ENCODE results near the gene DPEP2. TPM values are rescaled to one million over a fixed set of nuclear protein-coding genes. Genes with fewer than 3 reads are reported as not detected.
"Not testable (repeated sequence)": the region's sequence is repeated elsewhere in the genome, so short reads cannot be mapped to it uniquely, and the experiment has no call there.

DPEP2 gene
- total and polyA plus RNA-seq, 10 of the 15 experiments (the other 5 are each of a cell fraction or from before 2014, with no cell fraction given), result 0.04 to 4.0 (median 2.1) TPM

DNA sequence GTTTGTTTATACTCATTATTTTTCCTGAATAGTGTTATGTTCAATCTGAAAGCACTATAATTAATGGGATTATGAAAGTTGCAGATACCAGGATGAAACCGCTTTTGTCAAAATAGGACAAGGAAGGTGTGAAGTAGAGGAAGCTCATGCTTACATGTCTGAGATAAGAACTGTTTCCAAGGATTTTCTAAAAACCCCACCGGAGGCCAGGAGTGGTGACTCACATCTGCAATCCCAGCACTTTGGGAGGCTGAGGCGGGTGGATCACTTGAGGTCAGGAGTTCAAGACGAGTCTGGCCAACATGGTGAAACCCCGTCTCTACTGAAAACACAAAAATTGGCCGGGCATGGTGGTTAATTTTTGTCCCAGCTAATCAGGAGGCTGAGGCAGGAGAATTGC is 30.8 kb upstream of the DPEP2 start:
- intact Hi-C loops (cut with micrococcal nuclease; ENCODE audit: unreplicated experiment); H2AFZ ChIP-seq (ENCODE audit: control insufficient read depth, low read depth, low read length); BruUV-seq (replicated peaks); RAD21 ChIA-PET (ENCODE audit: unreplicated experiment); H3K4me2 ChIP-seq (ENCODE audit: control insufficient read depth, insufficient read depth); ATAC-seq; H3K36me3 ChIP-seq (ENCODE audit: control insufficient read depth in 2 of 2, insufficient read depth in 2 of 2, low read length in 1 of 2); in situ Hi-C loops (cut with MboI); POLR2A ChIA-PET; H3K4me1 ChIP-seq (ENCODE audit: control insufficient read depth, insufficient read depth, low read length); H3K27ac ChIP-seq (ENCODE audit: control insufficient read depth, insufficient read depth); H3K4me3 ChIP-seq; H3K9me3 ChIP-seq (replicated peaks; ENCODE audit: control insufficient read depth, insufficient read depth, low read length); H4K20me1 ChIP-seq (ENCODE audit: control insufficient read depth, insufficient read depth); H3K79me2 ChIP-seq (ENCODE audit: control insufficient read depth, insufficient read depth, low read length); FAIRE-seq; DNase-seq (ENCODE audit: low read depth, low spot score); H3K9ac ChIP-seq (ENCODE audit: control insufficient read depth, insufficient read depth, low read length); H3K27me3 ChIP-seq (replicated peaks in 1 of 2; ENCODE audit: control insufficient read depth in 2 of 2, insufficient read depth in 2 of 2, low read length in 1 of 2): not testable (repeated sequence)
- SMC1A ChIA-PET (ENCODE audit: uncharacterized antibody, unreplicated experiment), result interaction anchor here (0.9 to 1.6 kb wide), 2 partner anchors 13 to 63 kb away, joined by 3 read pairs; no protein-coding TSS in a partner anchor
- WGBS (ENCODE audit: insufficient coverage, insufficient replicate concordance, low lambda C conversion rate, missing lambda C conversion rate), result 77% methylated on average over 6 of the region's 6 CpGs
- CTCF ChIA-PET, result interaction anchor here (0.8 to 1.6 kb wide), 3 partner anchors 9 to 36 kb away, joined by 3 to 6 read pairs (median 5); no protein-coding TSS in a partner anchor

- H3K9ac ChIP-seq (ENCODE audit: control insufficient read depth, insufficient read depth, low read length), result no peak overlapping the region
- WGBS (ENCODE audit: insufficient coverage, insufficient replicate concordance, low lambda C conversion rate, missing lambda C conversion rate), result 98% methylated on average over 3 of the region's 3 CpGs
- intact Hi-C loops (cut with micrococcal nuclease; ENCODE audit: unreplicated experiment), result no loop called here
- no peak overlapping the region for H3K27ac ChIP-seq (ENCODE audit: control insufficient read depth, insufficient read depth)
- FAIRE-seq, result no peak
- in situ Hi-C loops (cut with MboI), result no loop called here
- no peak overlapping the region for H2AFZ ChIP-seq (ENCODE audit: control insufficient read depth, low read depth, low read length)
- POLR2A ChIA-PET, result no interaction called here
- peaks cover 0 to 10% of the 10 kb centered on the region in 2 experiments; a peak in 2 of 4 replicates for H3K36me3 ChIP-seq (ENCODE audit: control insufficient read depth in 2 of 2, insufficient read depth in 2 of 2, low read length in 1 of 2)
- DNase-seq (ENCODE audit: low read depth, low spot score), result no peak
- peaks cover 6% of the 10 kb centered on the region for H3K79me2 ChIP-seq (ENCODE audit: control insufficient read depth, insufficient read depth, low read length)
- no peaks in the 10 kb centered on the region for H3K27me3 ChIP-seq (replicated peaks in 1 of 2; ENCODE audit: control insufficient read depth in 2 of 2, insufficient read depth in 2 of 2, low read length in 1 of 2)
- no peak overlapping the region for H3K4me3 ChIP-seq
- CTCF ChIA-PET, result interaction anchor here (1.6 to 2.9 kb wide), 2 partner anchors 11 to 12 kb away, joined by 6 to 14 read pairs; no protein-coding TSS in a partner anchor
- BruUV-seq (replicated peaks), result no TSS peak
- no peaks in the 10 kb centered on the region for H3K9me3 ChIP-seq (replicated peaks; ENCODE audit: control insufficient read depth, insufficient read depth, low read length)
- no peaks in the 10 kb centered on the region for H4K20me1 ChIP-seq (ENCODE audit: control insufficient read depth, insufficient read depth)
- TF ChIP-seq EGR1 (IDR thresholded peaks at IDR 0.05; ENCODE audit: borderline replicate concordance in 1 of 2, low read depth in 2 of 2, low read length in 2 of 2) (no peak), KLF5 (IDR thresholded peaks at IDR 0.05; ENCODE audit: partially characterized antibody) (no peak), TCF3 (IDR thresholded peaks at IDR 0.05; ENCODE audit: borderline replicate concordance, insufficient read depth, low read depth, low read length) (no peak), ZNF217 (IDR thresholded peaks at IDR 0.05) (no peak), CHD1 (IDR thresholded peaks at IDR 0.05; ENCODE audit: low read depth, low read length) (no peak), HDAC2 (IDR thresholded peaks at IDR 0.05) (no peak), MYB (IDR thresholded peaks at IDR 0.05; ENCODE audit: borderline replicate concordance, low read depth, low read length) (no peak), BHLHE40 (IDR thresholded peaks at IDR 0.05; ENCODE audit: borderline replicate concordance in 1 of 2, low read depth in 2 of 2, low read length in 1 of 2) (no peak), GATAD2B (conservative IDR thresholded peaks at IDR 0.05; ENCODE audit: low read depth) (no peak), POLR2AphosphoS5 (IDR thresholded peaks at IDR 0.05; ENCODE audit: low read length) (no peak)
- no peak overlapping the region for H3K4me2 ChIP-seq (ENCODE audit: control insufficient read depth, insufficient read depth)
- RAD21 ChIA-PET (ENCODE audit: unreplicated experiment), result interaction anchor here (0.6 kb wide), 1 partner anchor 648 kb away, joined by 3 read pairs; no protein-coding TSS in a partner anchor
- no peak for ATAC-seq
- H3K4me1 ChIP-seq (ENCODE audit: control insufficient read depth, insufficient read depth, low read length), result no peaks in the 10 kb centered on the region
- SMC1A ChIA-PET (ENCODE audit: uncharacterized antibody, unreplicated experiment), result interaction anchor here (0.9 to 3.2 kb wide), 3 partner anchors 9 to 62 kb away, joined by 3 to 9 read pairs (median 3); no protein-coding TSS in a partner anchor
Measured at GRCh38 chr16:68028996-68029395, 29.7 kb upstream of the DPEP2 start.

All from GM12878 (cell line).